GM19099 (cell line): Measurements from ENCODE around the gene ZC3H14.

ENCODE experiments used
- POLR2A ChIP-seq: IDR thresholded peaks from 3 replicates; pipeline ENCODE4 v1.6.1; 2011; ENCODE audit warnings: low read depth; ENCODE audit not compliant: insufficient read length; ENCODE audit errors: extremely low read depth

ZC3H14 gene

DNA sequence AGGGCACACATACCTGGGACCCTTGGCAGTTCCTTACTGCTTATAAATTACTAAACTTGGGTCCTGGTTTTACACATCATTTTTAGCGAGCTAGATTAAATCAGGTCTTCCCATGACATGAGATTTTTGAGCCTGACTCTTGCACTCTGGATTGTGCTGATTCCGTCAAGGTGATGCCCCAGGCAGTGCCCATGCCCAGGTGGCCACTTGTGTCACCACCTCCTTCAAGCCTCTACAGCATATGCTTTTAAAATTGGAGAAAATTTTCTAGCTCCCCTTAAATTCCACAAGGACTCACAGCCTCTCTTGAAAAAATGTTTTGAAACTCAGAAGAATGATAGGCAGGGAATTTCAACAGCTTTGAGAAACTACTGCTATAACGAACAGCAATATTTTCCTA lies 17.6 kb upstream of the ZC3H14 start:
- TF ChIP-seq POLR2A = no peak

DNA sequence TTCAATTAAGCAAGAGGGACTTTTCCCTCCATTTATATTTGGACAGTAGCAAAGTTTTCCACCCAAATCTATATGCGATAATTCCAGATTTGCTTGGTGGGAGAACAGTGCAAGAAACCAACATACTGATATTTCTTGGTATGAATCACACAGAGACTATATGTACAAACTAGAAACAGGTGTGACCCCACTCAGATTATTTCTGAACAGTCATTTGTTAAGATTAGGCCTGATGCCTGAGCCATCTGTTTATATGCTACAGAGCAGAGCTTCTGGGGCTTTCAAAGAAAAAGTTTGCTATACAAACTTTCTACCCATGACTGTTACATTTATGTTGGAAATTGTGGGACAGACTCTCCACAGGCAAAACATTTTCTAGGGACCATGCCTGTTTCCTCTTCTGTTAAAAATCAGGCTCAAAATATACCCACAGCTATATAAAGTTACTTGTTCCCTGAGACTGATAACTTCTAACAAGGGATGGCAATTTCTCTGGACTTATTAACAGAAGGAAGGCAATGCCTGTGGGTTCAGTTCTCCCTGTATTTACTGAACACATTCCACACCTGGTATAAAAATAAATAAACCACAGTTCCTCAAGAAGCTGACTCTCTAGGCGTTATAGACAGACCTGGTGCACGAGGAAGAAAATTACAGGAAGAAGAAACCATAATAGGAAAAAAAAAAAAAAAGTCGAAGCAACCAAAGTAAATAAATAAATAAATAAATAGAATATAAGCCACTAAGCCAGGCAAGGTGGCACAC lies 16.0 kb upstream of the ZC3H14 start:
- TF ChIP-seq POLR2A = no peak

DNA sequence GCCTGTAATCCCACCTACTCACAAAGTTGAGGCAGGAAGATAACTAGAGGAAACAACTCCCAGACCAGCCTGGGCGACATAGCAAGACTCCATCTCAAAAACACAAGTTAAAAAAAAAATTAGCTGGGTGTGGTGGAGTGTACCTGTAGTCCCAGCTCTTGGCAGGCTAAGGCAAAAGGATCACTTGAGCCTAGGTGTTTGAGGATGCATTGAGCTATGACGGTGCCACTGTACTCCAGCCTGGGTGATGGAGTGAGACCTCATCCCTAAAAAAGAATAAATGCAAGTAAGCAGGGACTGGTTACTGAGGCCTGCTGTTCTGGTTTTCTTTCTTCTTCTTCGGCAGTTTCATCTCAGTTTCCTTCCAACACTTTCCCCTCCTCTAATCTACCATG lies 15.5 kb upstream of the ZC3H14 start:
- TF ChIP-seq POLR2A = no peak

DNA sequence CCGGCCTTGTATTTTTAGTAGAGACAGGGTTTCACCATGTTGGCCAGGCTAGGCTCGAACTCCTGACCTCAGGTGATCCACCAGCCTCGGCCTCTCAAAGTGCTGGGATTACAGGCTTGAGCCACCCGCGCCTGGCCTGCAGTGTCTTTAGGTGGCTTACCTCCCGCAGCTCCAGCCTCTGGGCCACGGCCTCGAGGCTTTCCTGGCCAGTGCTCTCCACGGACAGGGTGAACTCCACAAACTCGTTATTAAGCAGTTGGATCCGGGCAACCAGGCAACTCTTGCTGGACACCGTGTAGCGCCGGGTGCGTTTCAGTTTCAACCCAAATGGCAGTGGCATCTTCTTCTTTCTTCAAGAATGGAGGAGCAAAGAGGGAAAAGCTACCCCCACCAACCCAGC lies 12.8 kb upstream of the ZC3H14 start:
- TF ChIP-seq POLR2A = no peak

DNA sequence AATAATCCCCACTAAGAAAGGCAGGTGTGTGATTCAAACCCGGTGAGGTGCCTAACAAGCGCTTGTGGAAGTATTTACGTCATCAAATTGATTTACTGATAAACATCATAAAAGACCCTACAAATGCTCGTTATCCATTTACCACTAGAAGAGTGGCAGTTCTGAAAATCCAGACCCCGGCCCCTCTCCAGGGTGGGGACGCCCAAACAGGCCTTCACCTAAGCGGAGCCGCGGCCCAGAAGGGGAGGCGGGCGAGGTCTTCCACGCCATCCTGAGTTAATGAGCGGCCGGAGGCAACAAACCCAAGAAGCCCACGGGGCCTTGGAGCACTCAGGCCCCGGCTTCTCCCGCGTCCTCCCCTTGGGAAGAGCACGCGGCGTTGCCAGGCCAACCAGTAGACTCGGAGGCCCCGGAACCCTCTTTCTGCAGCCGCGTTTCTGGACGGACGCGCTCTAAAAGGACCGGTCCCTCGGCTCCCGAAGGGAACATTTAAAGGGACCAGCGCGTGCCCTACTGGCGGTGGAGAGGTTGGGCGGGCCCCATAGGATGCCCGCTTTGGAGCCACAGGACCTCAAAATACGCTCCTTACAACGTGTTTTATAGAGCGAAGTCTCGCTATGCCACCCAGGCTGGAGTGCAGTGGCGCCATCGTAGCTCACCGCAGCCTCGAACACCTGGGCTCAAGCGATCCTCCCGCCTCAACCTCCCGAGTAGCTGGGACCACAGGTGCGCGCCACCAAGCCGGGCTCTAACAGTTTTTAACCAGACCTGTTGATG lies 11.6 kb upstream of the ZC3H14 start:
- no peak for TF ChIP-seq POLR2A

DNA sequence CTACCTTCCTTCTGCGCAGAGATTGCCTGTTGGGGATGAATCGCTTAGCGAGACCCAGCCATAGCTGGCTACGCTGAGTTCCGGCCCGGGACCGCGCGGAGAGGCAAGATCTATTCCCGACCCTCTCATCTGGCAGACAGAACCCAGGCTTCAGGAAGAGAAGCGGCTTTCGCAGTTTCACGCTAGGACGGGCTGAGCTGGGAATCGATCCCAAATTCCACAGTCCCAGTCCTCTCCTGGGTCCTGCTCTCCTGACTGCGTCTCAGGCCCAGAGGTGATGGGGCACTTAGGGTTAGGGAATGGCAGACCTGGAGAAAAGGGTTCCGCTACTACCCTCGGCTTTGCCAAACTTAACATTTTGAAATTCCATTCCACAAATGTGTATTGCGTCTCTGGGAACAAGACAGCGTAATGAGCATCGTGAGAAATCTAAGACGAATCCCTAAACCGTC lies 10.8 kb upstream of the ZC3H14 start:
- TF ChIP-seq POLR2A = no peak

DNA sequence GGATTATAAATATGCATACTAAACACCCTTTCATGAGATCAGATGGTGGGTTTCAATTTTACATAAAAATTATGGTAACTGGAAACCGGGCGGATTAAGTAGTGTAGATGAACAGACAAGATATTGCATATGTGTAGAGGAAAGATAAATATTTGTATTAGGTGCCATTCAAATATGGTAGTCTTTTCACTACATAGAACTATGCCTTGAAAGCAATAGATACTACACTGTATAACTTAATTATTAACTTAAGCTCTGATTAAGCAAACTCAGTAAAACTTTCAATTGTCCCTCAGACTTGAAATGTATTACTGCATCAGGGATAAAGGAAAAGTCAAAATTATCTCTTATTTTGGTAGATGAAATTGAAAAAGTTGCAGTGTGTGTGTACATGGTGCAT lies 10.0 kb upstream of the ZC3H14 start:
- no peak for TF ChIP-seq POLR2A

DNA sequence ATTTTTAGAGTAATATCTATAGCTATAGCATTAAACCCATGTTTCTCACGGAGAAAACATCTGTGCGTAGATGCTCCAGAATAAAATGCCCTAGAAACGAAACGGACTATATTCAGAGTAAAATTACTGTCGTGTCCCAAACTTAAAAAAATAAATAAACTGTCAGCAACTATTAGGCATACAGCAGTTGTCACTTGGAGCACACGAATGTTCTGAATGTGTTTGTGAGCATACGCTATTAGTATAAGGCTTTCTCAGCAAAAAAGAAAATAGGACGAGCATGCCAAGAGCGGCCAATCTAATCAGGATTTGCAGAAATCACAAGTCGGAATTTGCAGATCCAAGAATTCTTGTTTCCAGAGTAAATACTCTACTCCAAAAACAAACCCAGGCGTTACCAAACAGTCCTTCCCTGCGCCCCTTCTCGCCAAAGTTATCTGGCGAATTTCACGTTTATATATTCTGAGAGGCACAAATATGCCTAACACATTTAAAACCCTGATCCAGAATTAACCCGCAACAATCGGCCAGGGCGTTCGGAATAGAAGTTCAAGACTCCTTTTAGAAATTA lies 8.9 kb upstream of the ZC3H14 start:
- no peak for TF ChIP-seq POLR2A

DNA sequence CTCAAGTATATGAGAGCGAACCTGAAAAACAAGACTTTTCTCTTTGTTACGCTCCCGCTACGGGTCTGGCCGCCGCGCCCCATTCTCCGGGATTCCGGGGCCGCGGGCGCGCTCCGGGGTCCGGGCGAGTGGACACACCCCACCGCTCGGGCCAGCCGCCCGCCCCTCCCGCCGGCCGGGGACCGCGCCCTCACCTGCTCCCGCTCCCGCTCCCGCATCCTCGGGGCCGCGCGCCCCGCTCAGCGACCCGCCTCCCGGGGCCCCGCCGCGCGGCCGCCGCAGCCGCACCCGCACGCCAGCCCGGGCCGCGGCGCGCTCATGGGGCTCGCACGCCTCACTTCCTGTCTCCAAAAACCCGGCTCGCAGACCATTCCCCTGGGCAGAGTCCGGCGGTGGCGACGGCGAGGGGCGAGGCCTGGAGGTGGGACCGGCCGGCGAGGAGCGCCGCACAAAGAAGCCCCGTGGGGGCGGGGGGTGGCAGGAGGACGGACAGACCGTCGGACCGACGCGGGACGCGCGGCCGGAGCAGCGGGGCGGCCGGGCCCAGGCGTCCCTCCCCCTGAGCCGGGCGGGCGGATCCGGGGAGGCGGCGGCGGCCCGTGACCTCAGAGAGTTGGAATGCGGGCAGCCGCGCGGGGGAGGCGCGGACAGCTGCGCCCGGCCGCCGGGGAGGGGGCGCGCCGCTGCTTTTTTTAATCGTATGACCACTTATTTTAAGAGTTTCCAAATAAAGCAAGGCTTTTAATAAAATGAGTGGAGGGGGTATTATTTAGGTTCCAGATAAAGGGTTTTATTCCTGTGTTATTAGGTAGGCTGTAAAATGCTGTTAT lies 8.2 kb upstream of the ZC3H14 start, which contains the start of gene PTPN21:
Gene PTPN21 (minus strand): TSS at position 551 of the 830 bp plus-strand sequence. CDS start 4,590 bp downstream, outside the sequence.
- no peak for TF ChIP-seq POLR2A

DNA sequence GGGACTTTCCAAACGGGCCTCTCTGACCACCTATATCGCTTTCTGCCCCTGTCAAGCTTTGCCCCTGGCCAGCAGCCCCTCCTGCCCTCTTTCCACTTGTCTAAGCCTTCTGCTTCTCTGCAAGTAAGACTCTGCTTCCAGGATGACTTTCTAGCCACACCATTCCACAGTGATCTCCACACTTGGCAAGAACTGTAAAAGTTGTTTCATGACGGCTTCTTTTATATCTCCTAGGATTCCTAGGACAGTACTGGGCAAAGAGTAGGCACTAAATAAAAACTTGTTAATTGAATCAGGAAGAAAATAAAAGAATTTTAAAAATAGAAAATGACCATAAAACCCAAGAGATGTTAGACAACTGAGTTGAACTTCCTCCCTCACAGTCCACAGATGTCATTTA lies 6.3 kb upstream of the ZC3H14 start:
- TF ChIP-seq POLR2A = no peak

DNA sequence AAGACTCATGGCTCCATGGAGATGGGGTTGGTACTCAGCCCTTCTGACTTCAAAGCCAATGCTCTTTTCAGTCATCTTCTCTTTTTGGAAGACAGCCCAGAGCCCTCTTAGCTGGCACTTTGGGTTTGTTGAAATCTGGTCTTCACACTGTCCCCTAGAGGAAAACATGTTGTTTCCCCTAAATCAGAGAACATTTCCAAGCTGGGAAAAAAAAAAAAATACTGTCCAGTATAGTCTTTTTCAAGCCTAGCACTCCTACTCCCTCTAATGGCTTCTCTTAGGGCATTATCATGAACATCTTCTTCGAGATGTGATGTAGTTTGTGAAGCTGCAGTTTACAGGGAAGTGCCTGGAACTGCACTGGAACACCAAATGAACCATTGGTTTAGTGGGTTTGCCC lies 3.0 kb upstream of the ZC3H14 start:
- TF ChIP-seq POLR2A = no peak

DNA sequence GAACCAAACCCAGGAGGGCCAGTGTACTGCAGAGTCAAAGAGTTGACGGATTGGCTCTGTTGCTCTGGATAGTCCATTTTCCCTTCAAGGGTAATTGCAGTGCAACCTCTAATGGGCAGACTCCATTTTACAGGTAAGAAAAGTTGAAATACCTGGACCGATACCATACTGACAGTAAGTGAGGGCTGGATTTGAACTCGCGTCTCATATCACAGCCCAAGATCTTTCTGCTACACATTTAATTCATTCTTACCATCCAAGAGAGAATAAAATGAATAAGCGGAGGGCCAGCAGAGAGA lies 356 bp upstream of the ZC3H14 start:
- no peak for TF ChIP-seq POLR2A

DNA sequence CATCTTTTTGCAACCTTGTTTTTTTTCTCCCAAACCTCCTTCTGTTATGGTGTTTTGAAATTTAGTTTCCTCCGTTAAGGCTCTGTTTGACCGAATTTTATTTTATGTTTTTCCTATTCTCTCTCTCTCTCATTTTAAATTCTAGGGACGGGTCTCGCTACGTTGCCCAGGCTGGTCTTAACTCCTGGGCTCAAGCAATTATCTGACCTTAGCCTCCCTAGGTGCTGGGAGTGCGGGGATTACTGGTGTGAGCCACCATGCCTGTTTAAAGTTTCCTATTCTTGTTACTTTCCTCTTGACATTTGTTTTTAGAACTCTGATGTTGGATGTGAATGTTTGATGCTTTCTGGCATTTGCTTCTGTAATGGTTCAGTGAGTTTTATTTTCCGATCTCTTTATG lies 1.0 kb downstream of the ZC3H14 start:
- TF ChIP-seq POLR2A = no peak

DNA sequence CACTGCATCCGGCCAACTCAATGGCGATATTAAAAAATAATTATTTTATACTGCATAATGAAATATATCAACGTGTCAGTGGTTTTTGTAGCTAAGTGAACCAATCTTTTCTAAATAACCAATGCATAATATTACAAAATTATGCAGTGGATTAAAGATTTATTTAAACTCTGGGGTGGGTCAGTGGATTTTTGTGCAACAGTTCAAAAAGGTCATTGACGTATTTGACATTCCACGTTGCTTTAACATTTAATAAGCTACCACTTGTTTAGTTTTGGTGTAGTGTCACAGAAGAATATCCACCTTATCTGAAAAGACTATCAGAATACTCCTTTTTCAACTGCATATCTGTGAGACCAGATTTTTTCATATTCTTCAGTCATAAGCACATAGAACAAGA lies 2.6 kb downstream of the ZC3H14 start:
- TF ChIP-seq POLR2A = no peak

DNA sequence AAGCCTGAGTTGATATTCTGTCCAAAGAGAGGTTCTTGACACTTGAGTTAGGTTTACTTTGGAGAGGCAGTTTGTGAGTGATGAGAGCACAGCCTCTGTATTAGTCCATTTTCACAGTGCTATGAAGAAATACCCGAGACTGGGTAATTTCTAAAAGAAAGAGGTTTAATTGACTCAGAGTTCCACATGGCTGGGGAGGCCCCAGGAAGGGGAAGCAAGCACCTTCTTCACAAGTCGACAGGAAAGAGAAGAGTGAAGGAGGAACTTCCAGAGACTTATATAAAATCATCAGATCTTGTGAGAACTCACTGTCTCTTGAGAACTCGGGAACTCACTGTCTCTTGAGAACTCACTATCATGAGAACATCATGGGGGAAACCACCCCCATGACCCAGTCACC lies 5.4 kb downstream of the ZC3H14 start:
- TF ChIP-seq POLR2A = no peak
